Gastrocnemius medialis (tissue), 4 donors: ENCODE data around the gene RETSAT. TPM values are rescaled to one million over a fixed set of nuclear protein-coding genes. Genes with fewer than 3 reads are reported as not detected.
A peak's percentile ranks its signal among the peaks of the same experiment; 100 is the strongest.

Source experiments
- ATAC-seq, 2 donors: fragments of 150-250 bp; one replicate each; pipeline ENCODE4 v1.9.1; 2016
- DNase-seq, 2 donors: peaks; one replicate each; pipeline ENCODE4 v3.0.0-alpha.2; 2019
- H3K27ac ChIP-seq, 4 donors: fragments of 200-600 bp; sonication (generic); 1 replicate in 1 of 4; 2 replicates in 3 of 4; pipeline ENCODE4 v1.5.1; 2016 to 2018; ENCODE audit warnings: mild to moderate bottlenecking in 2 of 4, moderate library complexity in 1 of 4
- H3K27me3 ChIP-seq, 3 donors: fragments of 200-600 bp; sonication (generic) in 2 of 3; 1 replicate in 1 of 3; 2 replicates in 2 of 3; pipeline versions ENCODE4 v1.5.1 to v1.6.0; 2016 to 2019; ENCODE audit warnings: mild to moderate bottlenecking in 1 of 3, moderate library complexity in 1 of 3
- H3K36me3 ChIP-seq, 2 donors: fragments of 200-600 bp; sonication (generic) in 1 of 2; one replicate each; pipeline ENCODE4 v1.5.1; 2017 to 2018
- H3K4me1 ChIP-seq, 2 donors: fragments of 200-600 bp; sonication (generic) in 1 of 2; one replicate each; pipeline ENCODE4 v1.5.1; 2016 to 2017; ENCODE audit warnings: mild to moderate bottlenecking in 2 of 2
- H3K4me3 ChIP-seq, 4 donors: fragments of 200-600 bp; sonication (generic) in 3 of 4; 1 replicate in 1 of 4; 2 replicates in 3 of 4; pipeline ENCODE4 v1.5.1; 2016 to 2019; ENCODE audit warnings: mild to moderate bottlenecking in 2 of 4
- H3K9me3 ChIP-seq, 3 donors: fragments of 200-600 bp; sonication (generic) in 2 of 3; 1 replicate in 1 of 3; 2 replicates in 2 of 3; pipeline ENCODE4 v1.5.1; 2016 to 2019
- CTCF ChIP-seq, 5 experiments: fragments of 450-650 bp in 3 of 5; fragments of 200-600 bp in 2 of 5; sonication (generic) in 2 of 5; IDR thresholded peaks in 4 of 5; conservative IDR thresholded peaks in 1 of 5; 1 replicate in 4 of 5; 2 replicates in 1 of 5; pipeline ENCODE4 v1.5.1; 2016 to 2019; ENCODE audit warnings: antibody characterized with exemption in 5 of 5, mild to moderate bottlenecking in 3 of 5, moderate library complexity in 3 of 5
- POLR2A ChIP-seq, 2 donors: fragments of 450-650 bp; IDR thresholded peaks; one replicate each; pipeline ENCODE4 v1.6.1; 2017; ENCODE audit warnings: antibody characterized with exemption in 2 of 2, mild to moderate bottlenecking in 2 of 2, moderate library complexity in 2 of 2
- in situ Hi-C, 4 donors: fragments of 200-750 bp; cut with MboI; loops; one replicate each; pipeline versions ENCODE4 v1.15.0 to v1.8.0; 2017; ENCODE audit warnings: low sequenced_read_pairs in 4 of 4
- intact Hi-C: fragments of 100-400 bp; cut with DNase I; formaldehyde crosslinking; loops from one replicate; pipeline ENCODE4 v1.15.1; 2023; ENCODE audit warnings: low total_unique reads
- total RNA-seq, 4 donors: library from RNA; depleted of rRNA; stranded (reverse); fragments of >200 nt; gene quantifications; one replicate each; pipeline versions ENCODE4 v1.1.0 to v1.2.3, GENCODE V29; 2016

RETSAT gene
- total RNA-seq, 4 donors from 2014 or later = 62.2 to 151 (median 116) TPM

GRCh38 chr2:85396531-85397470, 42.5 kb upstream of the RETSAT start:
- Histone ChIP-seq H3K27ac (peak overlapping the region in 1 of 4 donors; percentile 7), H3K4me3 (no peak overlapping the region), H3K27me3 (no peaks in the 10 kb centered on the region), H3K9me3 (no peaks in the 10 kb centered on the region), H3K4me1 (peaks cover 12 to 15% of the 10 kb centered on the region in 2 donors), H3K36me3 (peaks cover 0 to 2% of the 10 kb centered on the region in 2 donors)
- DNase-seq = peak in 1 of 2 donors; percentile 12
- intact Hi-C loops (no loop called here), in situ Hi-C loops (no loop called here)
- no peak for ATAC-seq
- TF ChIP-seq CTCF (IDR thresholded peaks at IDR 0.05 in 4 of 5, conservative IDR thresholded peaks at IDR 0.05 in 1 of 5) = no peak

- in situ Hi-C loops = no loop called here
- TF ChIP-seq CTCF (IDR thresholded peaks at IDR 0.05 in 4 of 5, conservative IDR thresholded peaks at IDR 0.05 in 1 of 5) (no peak), POLR2A (IDR thresholded peaks at IDR 0.05) (no peak)
- no peaks in the 10 kb centered on the region for H3K9me3 ChIP-seq
- peaks cover 0 to 5% of the 10 kb centered on the region in 2 donors for H3K36me3 ChIP-seq
- H3K27me3 ChIP-seq = no peaks in the 10 kb centered on the region
- peaks cover 12 to 15% of the 10 kb centered on the region in 2 donors for H3K4me1 ChIP-seq
- no peak for DNase-seq
- peak overlapping the region in 1 of 4 donors; percentile 83 for H3K27ac ChIP-seq
- no peak for ATAC-seq
- no peak overlapping the region for H3K4me3 ChIP-seq
- intact Hi-C loops = no loop called here
Measured at GRCh38 chr2:85395912-85396475, 41.7 kb upstream of the RETSAT start.

GRCh38 chr2:85394976-85395375, 40.6 kb upstream of the RETSAT start:
- peak in 1 of 2 donors; percentile 24 for ATAC-seq
- Histone ChIP-seq H3K9me3 (no peaks in the 10 kb centered on the region), H3K27me3 (no peaks in the 10 kb centered on the region), H3K4me3 (no peak overlapping the region), H3K36me3 (peaks cover 0 to 11% of the 10 kb centered on the region in 2 donors), H3K4me1 (peaks cover 12 to 15% of the 10 kb centered on the region in 2 donors), H3K27ac (peak overlapping the region; percentile 77 to 85 (median 82))
- DNase-seq = peak in 1 of 2 donors; percentile 69
- in situ Hi-C loops = no loop called here
- intact Hi-C loops = no loop called here
- no peak for TF ChIP-seq CTCF (IDR thresholded peaks at IDR 0.05 in 4 of 5, conservative IDR thresholded peaks at IDR 0.05 in 1 of 5)
- TF ChIP-seq POLR2A (IDR thresholded peaks at IDR 0.05) = no peak

GRCh38 chr2:85394261-85394681, 39.9 kb upstream of the RETSAT start:
- Histone ChIP-seq H3K9me3 (no peaks in the 10 kb centered on the region), H3K36me3 (peaks cover 0 to 18% of the 10 kb centered on the region in 2 donors), H3K27ac (peak overlapping the region; percentile 77 to 85 (median 82)), H3K4me1 (peaks cover 12 to 15% of the 10 kb centered on the region in 2 donors), H3K4me3 (no peak overlapping the region), H3K27me3 (no peaks in the 10 kb centered on the region)
- peak; percentile 90 to 95 for ATAC-seq
- in situ Hi-C loops (no loop called here), intact Hi-C loops (no loop called here)
- peak; percentile 59 to 88 for DNase-seq
- no peak for TF ChIP-seq POLR2A (IDR thresholded peaks at IDR 0.05)
- no peak for TF ChIP-seq CTCF (IDR thresholded peaks at IDR 0.05 in 4 of 5, conservative IDR thresholded peaks at IDR 0.05 in 1 of 5)
